Nephron progenitor cell (in vitro differentiated cells): ENCODE measurements around the gene GCNT2.

Experiments used
- DNase-seq: peaks from one replicate; pipeline ENCODE4 v3.0.0; 2021
- H3K27ac Mint-ChIP-seq: 2 replicates; pipeline ENCODE4 v1.8.0; 2021; ENCODE audit warnings: mild to moderate bottlenecking, moderate library complexity, mixed read lengths
- H3K27me3 Mint-ChIP-seq: 2 replicates; pipeline ENCODE4 v1.8.0; 2021; ENCODE audit warnings: mild to moderate bottlenecking, low read depth, mixed read lengths; ENCODE audit not compliant: poor library complexity
- H3K36me3 Mint-ChIP-seq: 2 replicates; pipeline ENCODE4 v1.8.0; 2021; ENCODE audit warnings: low read depth, mixed read lengths
- H3K4me1 Mint-ChIP-seq: 2 replicates; pipeline ENCODE4 v1.8.0; 2021; ENCODE audit warnings: mixed read lengths
- H3K4me3 Mint-ChIP-seq: 2 replicates; pipeline ENCODE4 v1.8.0; 2021; ENCODE audit warnings: mild to moderate bottlenecking, moderate library complexity, mixed read lengths
- H3K9me3 Mint-ChIP-seq: 2 replicates; pipeline ENCODE4 v1.8.0; 2021; ENCODE audit warnings: mild to moderate bottlenecking, moderate library complexity, mixed read lengths
- CTCF ChIP-seq: fragments of 200-600 bp; sonication (generic); IDR thresholded peaks from 2 replicates; pipeline ENCODE4 v1.5.0; 2021; ENCODE audit warnings: antibody characterized with exemption

GCNT2 gene

GRCh38 chr6:10521104-10521808, at the start of gene GCNT2:
GCNT2 (plus strand) TSS chr6:10521351; CDS start chr6:10528912, 7,561 bp downstream.
- Mint-ChIP-seq H3K4me1 (peaks cover 73% of the 10 kb centered on the region), H3K9me3 (no peaks in the 10 kb centered on the region), H3K27me3 (no peaks in the 10 kb centered on the region), H3K27ac (peak within 1 kb of the TSS; percentile 99), H3K4me3 (peak within 1 kb of the TSS; percentile 75), H3K36me3 (no peaks in the 10 kb centered on the region)
- DNase-seq, result peak; percentile 63
- no peak for TF ChIP-seq CTCF

DNA sequence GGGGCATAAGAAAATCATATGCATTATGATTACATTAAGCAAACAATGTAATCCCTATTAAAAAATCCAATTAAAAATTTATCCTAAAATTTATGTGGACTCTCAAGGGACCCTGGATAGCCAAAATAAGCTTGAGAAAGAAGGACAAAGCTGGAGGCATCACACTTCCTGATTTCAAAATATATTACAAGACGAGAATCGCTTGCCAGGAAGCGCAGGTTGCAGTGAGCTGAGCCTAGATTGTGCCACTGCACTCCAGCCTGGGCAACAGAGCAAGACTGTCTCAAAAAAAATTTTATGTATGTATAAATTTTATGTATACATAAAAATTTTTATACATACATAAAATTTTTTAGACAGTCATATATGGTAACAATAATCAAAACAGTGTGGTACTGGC, 48.5 kb upstream of the GCNT2 start:
- peaks cover 27% of the 10 kb centered on the region for H3K27me3 Mint-ChIP-seq
- H3K4me3 Mint-ChIP-seq, result no peak overlapping the region
- TF ChIP-seq CTCF, result no peak
- no peak overlapping the region for H3K27ac Mint-ChIP-seq
- no peak for DNase-seq
- H3K36me3 Mint-ChIP-seq, result no peaks in the 10 kb centered on the region
- H3K9me3 Mint-ChIP-seq, result peaks cover 16% of the 10 kb centered on the region
- no peaks in the 10 kb centered on the region for H3K4me1 Mint-ChIP-seq

DNA sequence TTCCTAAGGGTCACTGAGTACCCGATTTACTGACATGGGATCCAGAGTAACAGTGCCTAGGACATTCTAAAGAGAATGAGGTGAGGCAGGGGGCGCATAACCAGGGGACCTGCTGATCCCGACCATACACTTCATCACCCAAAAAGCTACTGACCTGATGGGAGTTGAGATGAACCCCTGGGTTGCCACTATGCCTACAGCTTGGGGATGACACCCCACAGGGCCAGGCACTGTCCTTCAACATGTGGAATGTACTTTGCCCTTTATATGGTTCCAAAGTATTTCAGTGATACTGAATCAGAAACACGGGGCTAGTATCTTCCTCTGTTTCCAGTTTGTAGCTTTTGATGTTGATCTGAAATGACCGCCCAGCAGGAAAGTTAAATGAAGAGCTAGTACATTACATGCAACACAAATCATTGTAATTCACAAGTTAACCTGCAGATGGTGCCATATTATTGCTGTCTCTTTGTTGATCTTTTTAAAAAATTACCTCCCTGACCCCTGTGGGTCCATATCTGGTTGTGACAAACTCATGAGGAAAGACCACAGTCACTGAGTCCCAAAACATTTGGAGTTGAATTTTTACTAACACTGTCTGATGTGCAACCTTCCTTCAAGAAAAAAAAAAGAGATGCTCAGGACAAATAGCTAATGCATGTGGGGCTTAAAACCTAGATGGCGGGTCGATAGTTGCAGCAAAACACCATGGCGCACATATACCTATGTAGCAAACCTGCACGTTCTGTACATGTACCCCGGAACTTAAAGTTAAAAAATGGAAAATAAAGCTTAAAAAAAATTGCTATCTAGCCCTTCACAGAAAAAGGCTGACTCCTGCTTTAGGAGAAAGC, 42.7 kb upstream of the GCNT2 start:
- Mint-ChIP-seq H3K36me3 (no peaks in the 10 kb centered on the region), H3K27me3 (peaks cover 29% of the 10 kb centered on the region), H3K27ac (no peak overlapping the region), H3K4me3 (no peak overlapping the region), H3K4me1 (no peaks in the 10 kb centered on the region), H3K9me3 (peaks cover 7% of the 10 kb centered on the region)
- no peak for DNase-seq
- TF ChIP-seq CTCF, result peak; percentile 75

DNA sequence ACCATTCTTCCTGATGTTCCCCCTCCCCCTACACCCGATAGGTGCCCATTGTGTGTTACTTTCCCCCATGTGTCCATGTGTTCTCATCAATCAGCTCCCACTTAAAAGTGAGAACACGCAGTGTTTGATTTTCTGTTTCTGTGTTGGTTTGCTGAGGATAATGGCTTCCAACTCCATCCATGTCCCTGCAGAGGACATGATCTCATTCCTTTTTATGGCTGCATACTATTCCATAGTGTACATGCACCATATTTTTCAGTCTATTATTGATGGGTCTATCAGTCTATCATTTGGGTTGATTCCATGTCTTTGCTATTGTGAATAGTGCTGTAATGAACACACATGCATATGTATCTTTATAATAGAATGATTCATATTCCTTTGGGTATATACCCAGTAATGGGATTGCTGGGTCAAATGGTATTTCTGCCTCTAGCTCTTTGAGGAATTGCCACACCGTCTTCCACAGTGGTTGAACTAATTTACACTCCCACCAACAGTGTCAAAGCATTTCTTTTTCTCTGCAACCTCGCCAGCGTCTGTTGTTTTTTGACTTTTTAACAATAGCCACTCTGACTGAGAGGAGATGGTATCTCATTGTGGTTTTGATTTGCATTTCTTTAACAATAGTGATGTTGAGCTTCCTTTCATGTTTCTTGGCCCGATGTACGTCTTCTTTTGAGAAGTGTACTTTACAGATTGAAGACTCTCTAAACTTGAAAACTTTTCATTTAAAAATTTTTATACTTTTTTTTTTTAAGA, 41.0 kb upstream of the GCNT2 start:
- no peak for TF ChIP-seq CTCF
- no peaks in the 10 kb centered on the region for H3K4me1 Mint-ChIP-seq
- H3K27me3 Mint-ChIP-seq, result peaks cover 20% of the 10 kb centered on the region
- H3K36me3 Mint-ChIP-seq, result no peaks in the 10 kb centered on the region
- peaks cover 7% of the 10 kb centered on the region for H3K9me3 Mint-ChIP-seq
- H3K27ac Mint-ChIP-seq, result no peak overlapping the region
- H3K4me3 Mint-ChIP-seq, result no peak overlapping the region
- no peak for DNase-seq

DNA sequence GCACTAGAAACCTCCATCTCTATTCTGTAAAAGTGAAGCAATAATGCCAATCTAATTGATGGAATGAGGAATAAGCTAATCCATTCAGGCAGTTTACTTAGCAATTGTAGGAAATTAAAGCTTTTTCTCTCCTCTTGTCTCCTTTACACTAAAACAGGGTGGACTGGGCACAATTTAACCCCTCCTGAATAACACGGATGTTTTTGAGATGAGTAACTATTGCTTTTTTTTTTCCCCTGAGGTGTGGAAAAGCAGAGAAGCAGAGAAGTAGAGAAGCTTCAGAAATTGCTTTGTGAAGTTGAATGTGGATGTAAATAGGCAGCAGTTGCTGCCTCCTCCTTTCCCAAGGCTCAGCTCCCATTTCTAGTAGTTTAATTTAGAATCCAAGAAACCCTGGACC, 40.0 kb upstream of the GCNT2 start:
- peaks cover under 1% of the 10 kb centered on the region for H3K9me3 Mint-ChIP-seq
- H3K27me3 Mint-ChIP-seq, result peaks cover 18% of the 10 kb centered on the region
- H3K4me1 Mint-ChIP-seq, result no peaks in the 10 kb centered on the region
- no peak for DNase-seq
- H3K27ac Mint-ChIP-seq, result no peak overlapping the region
- no peak overlapping the region for H3K4me3 Mint-ChIP-seq
- no peak for TF ChIP-seq CTCF
- H3K36me3 Mint-ChIP-seq, result no peaks in the 10 kb centered on the region
